A549 (cell line): ENCODE measurements around the gene CA9. TPM values are rescaled to one million over a fixed set of nuclear protein-coding genes. Genes with fewer than 3 reads are reported as not detected.
A peak's percentile ranks its signal among the peaks of the same experiment; 100 is the strongest.

Source experiments
- ATAC-seq, 2 experiments: fragments of 200-7000 bp in 1 of 2; fragments of >200 bp in 1 of 2; cut with Nextera tagmentation in 1 of 2; cut with Tn5 transposase in 1 of 2; 3 replicates each; pipeline versions ENCODE4 v1.8.0 to v1.9.1; 2018 to 2020; ENCODE audit warnings: mild to moderate bottlenecking in 1 of 2, moderate library complexity in 1 of 2
- CTCF ChIA-PET: fragments of 300-600 bp; sonication (Branson Sonifier 250); formaldehyde crosslinking; extraction: SDS; loops from one replicate; lab custom pipeline; 2021; ENCODE audit warnings: antibody characterized with exemption, inconsistent platforms; lab: Yijun Ruan, JAX
- POLR2A ChIA-PET: fragments of 350-600 bp; formaldehyde crosslinking; extraction: SDS; loops from one replicate; lab custom pipeline; 2021; ENCODE audit warnings: antibody characterized with exemption, inconsistent platforms; lab: Yijun Ruan, JAX
- DNase-seq, 2 experiments: peaks; one replicate each; pipeline versions ENCODE4 v3.0.0 to v3.0.0-alpha.2; 2011 to 2016; ENCODE audit warnings: low read depth in 1 of 2, low spot score in 1 of 2
- FAIRE-seq: peaks from 2 replicates; lab custom pipeline; 2011; peaks lifted over from hg19 to GRCh38; lab: Jason Lieb, UNC
- H3K27ac ChIP-seq, 2 experiments: fragments of >200 bp; sonication (Bioruptor Twin); formaldehyde crosslinking; 3 replicates each; pipeline ENCODE4 v1.5.1; 2016 to 2017
- H3K4me1 ChIP-seq: fragments of >200 bp; sonication (Bioruptor Twin); formaldehyde crosslinking; 3 replicates; pipeline ENCODE4 v1.6.1; 2016
- H3K4me2 ChIP-seq: fragments of >200 bp; sonication (Bioruptor Twin); formaldehyde crosslinking; 3 replicates; pipeline ENCODE4 v1.6.1; 2016
- H3K4me3 ChIP-seq: fragments of >200 bp; sonication (Bioruptor Twin); formaldehyde crosslinking; 3 replicates; pipeline ENCODE4 v1.5.1; 2016
- H3K9me3 ChIP-seq: fragments of >200 bp; sonication (Bioruptor Twin); formaldehyde crosslinking; 3 replicates; pipeline ENCODE4 v1.6.1; 2016
- ATOH8 ChIP-seq: fragments of 250-450 bp; sonication (Bioruptor Pico); IDR thresholded peaks from 2 replicates; pipeline ENCODE4 v1.5.0; 2020; ENCODE audit warnings: low read depth, mild to moderate bottlenecking, moderate library complexity
- BHLHE40 ChIP-seq: IDR thresholded peaks from 2 replicates; pipeline ENCODE4 v1.6.1; 2012; ENCODE audit warnings: low read depth, low read length, inconsistent platforms
- CEBPB ChIP-seq, 2 experiments: fragments of >200 bp in 1 of 2; sonication (Bioruptor Twin) in 1 of 2; formaldehyde crosslinking in 1 of 2; IDR thresholded peaks; 2 replicates each; pipeline ENCODE4 v1.6.1; 2012 to 2016
- CHD2 ChIP-seq: fragments of 150-350 bp; IDR thresholded peaks from 2 replicates; pipeline ENCODE4 v1.6.1; 2014; ENCODE audit warnings: low read length; ENCODE audit not compliant: partially characterized antibody
- EHF ChIP-seq: fragments of 250-450 bp; sonication (Bioruptor Pico); IDR thresholded peaks from 2 replicates; pipeline ENCODE4 v1.5.0; 2020; ENCODE audit warnings: mild to moderate bottlenecking
- FOSB ChIP-seq: fragments of 250-450 bp; sonication (Bioruptor Pico); IDR thresholded peaks from 2 replicates; pipeline ENCODE4 v1.5.0; 2020; ENCODE audit warnings: mild to moderate bottlenecking, moderate library complexity
- HOXB13 ChIP-seq: fragments of 250-450 bp; sonication (Bioruptor Pico); IDR thresholded peaks from 2 replicates; pipeline ENCODE4 v1.5.0; 2020; ENCODE audit warnings: low read depth, mild to moderate bottlenecking, moderate library complexity
- JUN ChIP-seq, 2 experiments: fragments of >200 bp; sonication (Bioruptor Twin); formaldehyde crosslinking; IDR thresholded peaks; 2 replicates in 1 of 2; 3 replicates in 1 of 2; pipeline ENCODE4 v1.6.1; 2016 to 2017
- KDM1A ChIP-seq: fragments of 200-600 bp; sonication (generic); IDR thresholded peaks from 2 replicates; pipeline ENCODE4 v1.6.1; 2016; ENCODE audit warnings: low read depth, mild to moderate bottlenecking
- PHF8 ChIP-seq: fragments of 200-600 bp; sonication (generic); IDR thresholded peaks from 2 replicates; pipeline ENCODE4 v1.6.1; 2016; ENCODE audit warnings: low read depth, mild to moderate bottlenecking, antibody characterized with exemption, moderate library complexity, borderline replicate concordance
- POLR2AphosphoS2 ChIP-seq: conservative IDR thresholded peaks from 2 replicates; pipeline ENCODE4 v1.6.1; 2012; ENCODE audit warnings: low read length, improper control_type of control experiment, inconsistent platforms
- RAD21 ChIP-seq, 2 experiments: fragments of >200 bp in 1 of 2; sonication (Bioruptor Twin) in 1 of 2; formaldehyde crosslinking in 1 of 2; IDR thresholded peaks in 1 of 2; conservative IDR thresholded peaks in 1 of 2; 2 replicates in 1 of 2; 3 replicates in 1 of 2; pipeline ENCODE4 v1.6.1; 2012 to 2018; ENCODE audit warnings: inconsistent platforms in 1 of 2
- REST ChIP-seq: fragments of 200-600 bp; sonication (generic); IDR thresholded peaks from 2 replicates; pipeline ENCODE4 v1.6.1; 2016; ENCODE audit warnings: antibody characterized with exemption, mild to moderate bottlenecking, moderate library complexity
- RFX5 ChIP-seq: fragments of 450-650 bp; IDR thresholded peaks from 2 replicates; pipeline ENCODE4 v1.7.1; 2014; ENCODE audit warnings: antibody characterized with exemption, mild to moderate bottlenecking, moderate library complexity
- RNF2 ChIP-seq: fragments of 200-600 bp; sonication (generic); IDR thresholded peaks from 2 replicates; pipeline ENCODE4 v1.6.1; 2016; ENCODE audit warnings: low read depth, mild to moderate bottlenecking, antibody characterized with exemption, moderate library complexity, borderline replicate concordance
- SMC3 ChIP-seq: fragments of >200 bp; sonication (Bioruptor Twin); formaldehyde crosslinking; IDR thresholded peaks from 3 replicates; pipeline ENCODE4 v1.6.1; 2018; ENCODE audit warnings: inconsistent platforms
- TFCP2L1 ChIP-seq: fragments of 250-450 bp; sonication (Bioruptor Pico); IDR thresholded peaks from 2 replicates; pipeline ENCODE4 v1.5.0; 2021; ENCODE audit warnings: mild to moderate bottlenecking
- ZNF302 ChIP-seq: fragments of 250-450 bp; sonication (Bioruptor Pico); IDR thresholded peaks from 2 replicates; pipeline ENCODE4 v1.9.0; 2021; ENCODE audit warnings: inconsistent platforms, mild to moderate bottlenecking, moderate library complexity
- ZSCAN20 ChIP-seq: fragments of 250-450 bp; sonication (Bioruptor Pico); IDR thresholded peaks from 2 replicates; pipeline ENCODE4 v1.8.0; 2022; ENCODE audit warnings: mild to moderate bottlenecking, moderate library complexity
- WGBS: methylation state at CpG from one replicate; pipeline ENCODE4 v1.1.6; 2017; ENCODE audit errors: missing lambda C conversion rate; 5-methylcytosine and 5-hydroxymethylcytosine counted together
- polyA plus RNA-seq, 4 experiments: library from polyadenylated mRNA; depleted of rRNA in 3 of 4; stranded (reverse); fragments of >200 nt; fragmentation: RNase III in 1 of 4; extraction: RNeasy Plus Mini Kit Qiagen cat#74134 plus additional on column Dnase treatment in 1 of 4; gene quantifications; 2 replicates in 3 of 4; 3 replicates in 1 of 4; pipeline ENCODE4 v1.2.3, GENCODE V29; 2011 to 2017
- TF ChIP-seq, protein P1 (sequence below): fragments of >200 bp; sonication (Bioruptor Twin); formaldehyde crosslinking; IDR thresholded peaks from 3 replicates; pipeline ENCODE4 v1.5.1; 2016

Gene CA9
- polyA plus RNA-seq, 2 of the 4 experiments (the other 2 are of a cell fraction): 4.5 to 16.3 TPM

DNA sequence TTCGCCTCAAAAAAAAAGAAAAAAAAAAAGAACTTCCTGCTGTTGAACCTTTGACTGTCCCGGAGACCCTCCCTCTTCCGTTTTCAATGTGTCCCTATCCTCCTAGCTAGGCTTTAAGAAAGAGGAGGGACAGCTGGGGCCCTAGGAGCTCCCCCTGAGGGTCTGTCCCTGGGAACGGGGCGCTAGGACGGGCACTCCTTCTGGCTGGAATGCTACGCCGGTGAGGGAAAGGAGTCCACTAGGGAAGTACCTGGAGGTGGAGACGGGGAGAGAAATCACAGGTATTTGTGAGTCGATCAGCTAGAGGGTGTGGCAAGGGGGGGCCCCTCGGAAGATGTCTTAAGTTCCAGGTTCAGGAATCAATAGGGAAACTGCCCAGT, 27.6 kb upstream of the CA9 start:
- ATAC-seq: peak; percentile 11 to 34; a peak in 3 of 6 replicates
- peak overlapping the region; percentile 52 for H3K4me3 ChIP-seq
- no peaks in the 10 kb centered on the region for H3K9me3 ChIP-seq
- peak overlapping the region; percentile 92 to 93 for H3K27ac ChIP-seq
- ChIA-PET CTCF (interaction anchor here (0.7 to 5.9 kb wide), 37 partner anchors 10 to 975 kb away, joined by 3 to 135 read pairs (median 5); partner anchors contain the start of genes ARHGEF39, CCDC107, CREB3 and GBA2), POLR2A (interaction anchor here (0.7 to 1.4 kb wide), 3 partner anchors 12 to 19 kb away, joined by 3 to 4 read pairs (median 3); partner anchors contain the start of genes ARHGEF39, CCDC107 and RMRP)
- no peak for TF ChIP-seq HOXB13 (CRISPR knock-in tag)
- TF ChIP-seq, protein P1, sequence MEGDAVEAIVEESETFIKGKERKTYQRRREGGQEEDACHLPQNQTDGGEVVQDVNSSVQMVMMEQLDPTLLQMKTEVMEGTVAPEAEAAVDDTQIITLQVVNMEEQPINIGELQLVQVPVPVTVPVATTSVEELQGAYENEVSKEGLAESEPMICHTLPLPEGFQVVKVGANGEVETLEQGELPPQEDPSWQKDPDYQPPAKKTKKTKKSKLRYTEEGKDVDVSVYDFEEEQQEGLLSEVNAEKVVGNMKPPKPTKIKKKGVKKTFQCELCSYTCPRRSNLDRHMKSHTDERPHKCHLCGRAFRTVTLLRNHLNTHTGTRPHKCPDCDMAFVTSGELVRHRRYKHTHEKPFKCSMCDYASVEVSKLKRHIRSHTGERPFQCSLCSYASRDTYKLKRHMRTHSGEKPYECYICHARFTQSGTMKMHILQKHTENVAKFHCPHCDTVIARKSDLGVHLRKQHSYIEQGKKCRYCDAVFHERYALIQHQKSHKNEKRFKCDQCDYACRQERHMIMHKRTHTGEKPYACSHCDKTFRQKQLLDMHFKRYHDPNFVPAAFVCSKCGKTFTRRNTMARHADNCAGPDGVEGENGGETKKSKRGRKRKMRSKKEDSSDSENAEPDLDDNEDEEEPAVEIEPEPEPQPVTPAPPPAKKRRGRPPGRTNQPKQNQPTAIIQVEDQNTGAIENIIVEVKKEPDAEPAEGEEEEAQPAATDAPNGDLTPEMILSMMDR: no peak
- no peak for TF ChIP-seq ZNF302 (CRISPR knock-in tag)
- no peak for TF ChIP-seq RFX5
- TF ChIP-seq JUN (IDR thresholded peaks at IDR 0.05): no peak
- no peak for TF ChIP-seq PHF8
- no peak for TF ChIP-seq ZSCAN20 (CRISPR knock-in tag)
- TF ChIP-seq POLR2AphosphoS2: no peak
- no peak for TF ChIP-seq EHF
- no peak for TF ChIP-seq CHD2
- TF ChIP-seq BHLHE40: no peak
- TF ChIP-seq FOSB (CRISPR knock-in tag): no peak
- no peak for TF ChIP-seq CEBPB (IDR thresholded peaks at IDR 0.05)
- no peak for TF ChIP-seq ATOH8 (CRISPR knock-in tag)
- TF ChIP-seq RNF2: no peak
- no peak for TF ChIP-seq RAD21 (conservative IDR thresholded peaks at IDR 0.05 in 1 of 2, IDR thresholded peaks at IDR 0.05 in 1 of 2)
- TF ChIP-seq KDM1A: no peak
- TF ChIP-seq TFCP2L1: no peak
- no peak for TF ChIP-seq SMC3
- TF ChIP-seq REST: no peak
- H3K4me1 ChIP-seq: peaks cover 9% of the 10 kb centered on the region
- 51% methylated on average over 11 of the region's 11 CpGs for WGBS
- no peak for FAIRE-seq
- no peak for DNase-seq
- peak overlapping the region; percentile 100 for H3K4me2 ChIP-seq
